Stimulated activated CD8-positive, alpha-beta memory T cell treated with anti-CD3 and anti-CD28 coated beads, Interleukin-4, amount 100 ng/mL, for 1 hour (primary cell): ENCODE results near the gene THSD4.
"Not testable (repeated sequence)": the region's sequence is repeated elsewhere in the genome, so short reads cannot be mapped to it uniquely, and the experiment has no call there.

Experiments
- DNase-seq, 2 donors: peaks; one replicate each; pipeline ENCODE4 v3.0.0-alpha.2; 2020; ENCODE audit warnings: low read depth in 2 of 2, low spot score in 1 of 2

Gene THSD4

DNA sequence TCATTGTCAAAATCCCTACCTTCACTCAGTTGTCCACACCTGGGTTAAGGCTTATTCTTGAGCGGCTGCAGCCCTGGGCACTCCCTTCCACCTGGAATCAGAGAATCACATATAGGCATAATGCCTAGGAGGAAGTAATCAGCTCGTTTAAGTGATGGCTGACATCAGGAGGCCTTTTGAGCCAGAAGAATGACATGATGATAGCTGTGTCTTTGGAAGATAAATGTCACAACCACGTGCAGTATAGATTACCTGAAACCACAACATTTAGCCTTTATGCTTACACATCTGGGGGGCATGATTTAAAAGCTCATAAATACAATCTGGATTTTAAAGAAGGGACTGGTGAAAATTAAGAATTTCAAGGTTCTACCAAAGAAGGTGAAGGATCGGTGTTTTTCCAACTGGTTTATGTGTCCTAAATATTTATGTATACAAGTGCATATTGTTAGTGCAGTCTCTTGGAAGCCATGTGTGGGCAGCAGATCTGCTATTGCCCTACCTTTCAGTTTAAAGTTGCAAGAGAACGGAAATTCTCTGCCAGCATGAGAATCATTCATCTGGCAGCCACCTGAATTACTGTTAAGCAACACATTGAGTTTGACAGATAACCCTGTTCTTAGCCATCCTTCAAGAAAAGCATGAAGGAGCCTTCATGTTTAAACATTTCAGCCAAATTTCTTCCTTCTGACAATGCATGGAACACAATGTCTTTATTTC is 531.7 kb downstream of the THSD4 start:
- no peak for DNase-seq

DNA sequence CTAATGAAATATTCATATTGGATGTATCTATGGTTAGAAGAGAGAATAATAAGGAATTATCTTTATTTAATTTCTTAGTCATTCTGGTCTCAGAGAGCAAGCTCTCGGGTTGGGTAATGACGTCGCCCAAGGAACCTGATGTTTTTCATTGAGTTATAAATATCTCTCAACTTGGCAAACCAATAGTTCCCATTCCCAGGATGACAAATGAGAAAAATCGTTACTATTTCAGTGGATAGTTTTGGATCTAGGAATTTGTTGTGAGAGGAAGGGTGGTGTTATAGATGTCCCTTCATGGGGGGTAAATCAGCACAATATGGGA is 532.2 kb downstream of the THSD4 start:
- no peak for DNase-seq

GRCh38 chr15:71648095-71648494 is 532.8 kb downstream of the THSD4 start:
- DNase-seq = no peak

DNA sequence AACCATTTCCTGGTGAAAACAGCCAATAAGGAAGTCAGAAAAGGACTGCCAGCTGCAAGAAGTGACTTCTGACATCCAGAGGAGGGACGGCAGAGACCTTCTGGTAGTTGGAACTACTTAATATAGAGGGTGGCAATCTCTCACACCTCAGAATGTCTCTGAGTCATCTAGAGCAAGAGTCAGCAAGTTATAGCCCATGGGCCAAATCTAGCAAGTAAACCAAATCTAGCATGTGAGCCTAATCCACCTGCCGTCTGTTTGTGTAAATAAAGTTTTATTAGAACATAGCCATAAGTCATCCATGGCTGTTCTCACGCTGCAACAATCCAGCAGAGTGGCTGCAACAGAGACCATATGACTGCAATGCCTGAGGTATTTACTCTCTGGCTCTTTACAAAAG is 534.6 kb downstream of the THSD4 start:
- DNase-seq = no peak

- DNase-seq = no peak
Measured at GRCh38 chr15:71650603-71651002, 535.3 kb downstream of the THSD4 start.

DNA sequence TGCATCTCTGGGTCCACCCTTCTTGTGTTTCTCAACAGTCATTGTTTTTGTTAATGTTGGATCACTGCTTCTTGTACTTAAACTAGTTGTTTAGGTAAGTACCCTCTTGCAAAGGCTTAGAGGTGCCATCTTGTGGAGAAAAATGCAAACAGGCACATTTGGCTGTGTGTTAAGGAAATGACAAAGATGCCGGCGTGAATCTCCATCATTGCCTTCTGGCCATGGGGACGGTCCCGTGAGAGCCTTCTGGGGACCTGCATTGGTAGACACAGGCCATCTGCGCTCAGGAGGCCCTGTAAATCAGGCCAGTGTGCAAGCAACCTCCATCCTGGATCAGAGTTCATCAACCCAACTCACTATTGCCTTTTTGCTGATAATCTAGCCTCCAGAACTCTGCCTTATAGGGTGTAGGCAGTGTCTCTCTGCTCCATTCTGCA is 536.5 kb downstream of the THSD4 start:
- DNase-seq = no peak

GRCh38 chr15:71654042-71654719 is 538.9 kb downstream of the THSD4 start:
- no peak for DNase-seq

- DNase-seq = no peak
Measured at GRCh38 chr15:71654720-71655174, 539.5 kb downstream of the THSD4 start.

DNA sequence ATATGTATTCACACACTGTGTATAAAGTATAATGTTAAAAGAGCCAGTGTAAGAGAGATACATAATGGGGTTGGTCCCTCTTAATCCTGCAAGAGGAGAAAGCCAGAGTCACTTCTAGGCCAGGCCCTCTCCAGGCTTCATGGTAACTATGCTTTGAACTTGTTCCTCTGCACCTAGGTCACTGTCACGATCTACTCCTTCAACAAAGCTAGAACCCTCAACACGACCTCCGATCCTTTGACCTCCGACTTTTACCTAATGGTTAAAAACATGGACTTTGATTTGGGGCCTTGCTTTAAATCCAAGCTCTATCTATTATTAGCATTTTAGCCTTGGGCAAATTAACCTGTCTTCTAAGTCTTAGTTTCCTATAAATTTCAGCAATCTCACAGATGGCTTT is 541.2 kb downstream of the THSD4 start:
- no peak for DNase-seq

DNA sequence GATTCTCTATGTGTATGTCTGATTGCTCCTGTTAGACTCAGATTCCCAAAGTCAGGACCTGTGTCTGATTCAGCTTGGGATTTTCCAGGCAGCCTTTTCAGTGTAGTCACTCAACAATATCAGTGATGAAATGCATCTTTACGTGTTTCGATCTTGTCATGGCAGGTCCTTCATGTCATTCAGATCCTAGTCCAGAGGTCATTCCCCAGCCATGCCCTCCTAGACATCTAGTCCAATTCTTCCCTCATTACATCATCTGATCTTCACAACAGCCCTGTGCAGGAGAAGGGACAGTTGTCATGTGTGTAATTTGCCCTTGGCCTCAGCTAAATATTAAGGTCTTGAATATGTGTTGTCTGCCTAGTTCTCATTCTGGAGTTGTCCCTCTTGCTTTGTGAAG is 541.9 kb downstream of the THSD4 start:
- no peak for DNase-seq

- no peak for DNase-seq
Measured at GRCh38 chr15:71658036-71658435, 542.8 kb downstream of the THSD4 start.

- no peak for DNase-seq
Measured at GRCh38 chr15:71658827-71659729, 543.8 kb downstream of the THSD4 start.

DNA sequence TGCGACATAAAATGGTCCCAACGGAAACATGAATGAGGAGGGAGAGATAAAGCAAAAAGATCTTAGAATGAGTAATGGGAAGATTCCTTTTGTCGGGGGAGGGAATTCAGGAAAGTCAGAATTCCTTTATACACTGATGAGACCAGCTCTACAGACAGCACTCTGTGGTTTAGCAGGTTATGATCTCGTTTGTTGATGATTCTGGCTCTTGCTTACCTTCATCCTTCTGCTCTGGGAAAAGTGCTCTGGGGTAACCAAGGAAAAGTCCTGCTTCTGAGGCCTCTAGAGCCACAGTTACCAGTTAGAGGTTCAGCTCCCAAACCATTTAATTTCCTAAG is 544.4 kb downstream of the THSD4 start:
- no peak for DNase-seq

- no peak for DNase-seq
Measured at GRCh38 chr15:71660501-71660900, 545.2 kb downstream of the THSD4 start.

DNA sequence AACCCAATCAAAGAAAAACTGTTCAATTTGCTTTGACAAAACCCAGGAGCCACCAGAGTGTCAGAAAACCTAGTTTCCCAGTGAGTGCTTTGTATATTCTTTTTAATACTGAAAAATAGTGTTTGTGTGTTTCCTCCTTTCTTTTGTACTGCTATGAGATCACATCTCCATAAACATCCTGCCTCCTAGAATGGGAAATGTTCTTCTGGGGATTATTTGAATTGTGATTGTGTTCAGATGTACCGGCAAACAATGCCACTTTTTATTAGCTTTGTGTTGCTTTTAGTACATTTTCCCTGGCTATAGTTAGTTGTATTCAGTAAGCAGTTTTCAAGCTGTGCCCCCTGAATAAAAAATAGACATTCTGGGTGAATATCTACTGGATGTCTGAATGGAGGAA is 547.0 kb downstream of the THSD4 start:
- DNase-seq = no peak

DNA sequence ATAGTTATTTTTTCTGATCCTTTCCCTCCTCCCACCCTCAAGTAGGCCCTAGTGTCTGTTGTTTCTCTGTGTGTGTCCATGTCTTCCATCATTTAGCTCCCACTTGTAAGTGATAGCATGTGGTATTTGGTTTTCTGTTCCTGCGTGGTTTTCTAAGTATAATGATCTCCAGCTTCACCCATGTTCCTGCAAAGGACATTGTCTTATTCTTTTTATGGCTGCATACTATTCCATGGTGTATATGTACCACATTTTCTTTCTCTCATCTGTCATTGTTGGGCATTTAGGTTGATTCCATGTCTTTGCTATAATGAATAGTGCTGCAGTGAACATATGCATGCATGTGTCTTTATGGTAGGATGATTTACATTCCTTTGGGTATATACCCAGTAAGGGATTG is 549.4 kb downstream of the THSD4 start:
- DNase-seq = no peak

DNA sequence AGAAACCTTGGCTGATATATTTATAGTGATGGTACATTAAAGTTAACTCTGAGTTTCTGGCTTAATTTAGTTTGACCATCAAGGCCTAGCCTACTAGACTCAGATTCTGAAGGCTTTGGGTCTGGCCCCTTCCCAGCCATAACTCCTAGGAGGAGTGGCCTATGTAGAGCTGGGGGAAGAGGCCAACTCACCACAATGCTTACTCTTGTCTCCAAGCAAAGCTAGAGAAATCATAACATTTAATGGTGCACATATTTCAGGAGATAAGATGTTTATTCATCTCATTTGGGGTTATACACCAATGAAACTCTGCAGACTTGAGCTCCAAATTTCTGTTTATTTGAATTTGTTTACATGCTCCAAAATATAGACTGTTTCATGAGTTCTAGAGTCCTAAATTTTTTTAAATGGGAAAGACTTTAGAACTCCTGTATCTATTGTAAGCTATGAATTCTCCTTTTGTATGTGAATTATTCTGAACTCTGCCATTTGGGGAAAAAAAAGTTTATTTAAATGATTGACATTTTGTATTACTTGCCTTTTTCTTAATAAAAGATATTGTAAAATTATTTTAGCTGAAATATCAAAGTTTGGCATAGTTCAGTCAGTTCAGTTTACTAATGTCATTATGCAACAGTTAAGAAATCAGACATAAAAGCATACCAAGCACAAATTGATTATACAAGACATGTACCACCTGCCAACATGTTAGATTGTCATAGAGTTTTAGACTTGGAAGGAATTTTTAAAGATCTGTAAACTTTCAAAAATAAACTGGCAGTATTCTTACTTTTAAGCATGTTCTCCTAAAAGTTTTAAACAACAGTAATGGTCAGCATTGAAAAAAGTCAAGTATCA is 551.7 kb downstream of the THSD4 start:
- no peak for DNase-seq

GRCh38 chr15:71669688-71670087 is 554.4 kb downstream of the THSD4 start:
- DNase-seq = no peak

DNA sequence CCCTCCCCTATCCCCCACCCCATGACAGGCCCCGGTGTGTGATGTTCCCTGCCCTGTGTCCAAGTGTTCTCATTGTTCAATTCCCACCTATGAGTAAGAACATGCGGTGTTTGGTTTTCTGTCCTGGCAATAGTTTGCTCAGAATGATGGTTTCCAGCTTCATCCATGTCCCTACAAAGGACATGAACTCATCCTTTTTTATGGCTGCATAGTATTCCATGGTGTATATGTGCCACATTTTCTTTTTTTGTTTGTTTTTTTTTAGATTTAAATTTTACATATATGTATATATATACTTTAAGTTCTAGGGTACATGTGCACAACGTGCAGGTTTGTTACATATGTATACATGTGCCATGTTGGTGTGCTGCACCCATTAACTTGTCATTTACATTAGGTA is 555.0 kb downstream of the THSD4 start:
- not testable (repeated sequence) for DNase-seq

DNA sequence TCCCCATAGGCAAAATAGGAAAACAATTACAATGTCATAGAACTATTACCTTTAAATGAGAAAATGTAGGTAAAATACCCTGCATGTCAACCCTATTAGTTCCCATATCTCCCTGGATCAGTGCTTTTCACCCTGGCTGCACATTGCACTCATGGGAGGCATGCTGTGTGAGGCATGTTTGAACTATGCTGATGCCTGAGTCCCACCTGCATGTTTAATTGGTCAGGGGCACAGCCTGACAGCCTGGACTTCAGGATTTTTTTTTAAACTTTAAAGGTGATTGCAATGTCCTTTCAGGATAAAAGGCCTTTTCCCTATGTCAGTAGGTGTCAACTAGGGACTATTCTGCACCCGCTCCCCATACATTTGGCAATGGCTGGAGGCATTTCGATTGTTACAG is 559.1 kb downstream of the THSD4 start:
- no peak for DNase-seq

DNA sequence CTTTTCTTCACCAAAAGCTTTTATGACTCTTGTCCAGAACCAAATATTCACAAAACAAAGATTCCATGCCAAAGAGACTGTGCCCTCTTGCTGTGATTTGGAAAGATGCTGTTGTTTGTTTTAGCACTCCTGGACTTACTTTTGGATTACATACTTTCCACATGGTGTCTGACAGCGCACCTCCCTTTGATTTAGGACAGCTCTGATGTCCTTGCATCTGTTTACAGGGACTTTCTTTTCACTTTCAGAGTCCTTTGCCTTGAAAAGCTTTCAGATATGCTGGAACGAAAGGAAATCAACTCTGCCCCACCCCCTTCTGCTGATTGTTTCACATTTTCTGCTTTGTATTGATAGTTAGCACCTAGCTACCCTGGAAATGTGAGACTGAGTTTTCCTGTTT is 562.1 kb downstream of the THSD4 start:
- no peak for DNase-seq
